Measurements from ENCODE around the gene RSPH1. TPM values are rescaled to one million over a fixed set of nuclear protein-coding genes. Genes with fewer than 3 reads are reported as not detected.

RSPH1 gene
- total RNA-seq, 1 experiment from 2014 or later, result 0.51 TPM

DNA sequence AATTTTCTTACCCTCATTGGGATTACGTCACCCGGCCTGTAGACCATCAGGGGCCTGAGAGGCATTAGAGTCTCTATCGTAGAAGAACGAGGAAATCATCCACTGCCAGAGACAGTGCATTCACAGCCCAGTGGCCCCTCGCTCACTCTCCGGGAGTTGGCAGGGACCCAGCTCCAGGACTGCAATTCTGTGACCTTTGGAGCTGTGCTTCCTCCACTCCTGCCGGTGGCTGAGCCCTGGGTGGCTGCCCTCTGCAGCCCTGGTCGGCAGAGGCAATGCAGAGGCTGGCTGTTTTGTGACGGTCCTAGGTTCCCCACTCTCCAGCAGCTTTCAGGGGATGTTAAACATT lies 30.3 kb upstream of the RSPH1 start:
- ChIA-PET CTCF (no interaction called here), POLR2A (interaction anchor here (0.7 to 1.9 kb wide), 2 partner anchors 12 to 63 kb away, joined by 3 to 5 read pairs; no protein-coding TSS in a partner anchor)
- Mint-ChIP-seq H3K4me1 (ENCODE audit: insufficient read depth, unreplicated experiment) (no peaks in the 10 kb centered on the region), H3K36me3 (ENCODE audit: insufficient read depth, unreplicated experiment) (no peaks in the 10 kb centered on the region), H3K9me3 (ENCODE audit: unreplicated experiment) (no peaks in the 10 kb centered on the region), H3K4me3 (ENCODE audit: unreplicated experiment) (no peak overlapping the region), H3K27ac (ENCODE audit: low read depth, unreplicated experiment) (no peak overlapping the region), H3K27me3 (ENCODE audit: insufficient read depth, unreplicated experiment) (no peaks in the 10 kb centered on the region)
- TF ChIP-seq, protein P1, sequence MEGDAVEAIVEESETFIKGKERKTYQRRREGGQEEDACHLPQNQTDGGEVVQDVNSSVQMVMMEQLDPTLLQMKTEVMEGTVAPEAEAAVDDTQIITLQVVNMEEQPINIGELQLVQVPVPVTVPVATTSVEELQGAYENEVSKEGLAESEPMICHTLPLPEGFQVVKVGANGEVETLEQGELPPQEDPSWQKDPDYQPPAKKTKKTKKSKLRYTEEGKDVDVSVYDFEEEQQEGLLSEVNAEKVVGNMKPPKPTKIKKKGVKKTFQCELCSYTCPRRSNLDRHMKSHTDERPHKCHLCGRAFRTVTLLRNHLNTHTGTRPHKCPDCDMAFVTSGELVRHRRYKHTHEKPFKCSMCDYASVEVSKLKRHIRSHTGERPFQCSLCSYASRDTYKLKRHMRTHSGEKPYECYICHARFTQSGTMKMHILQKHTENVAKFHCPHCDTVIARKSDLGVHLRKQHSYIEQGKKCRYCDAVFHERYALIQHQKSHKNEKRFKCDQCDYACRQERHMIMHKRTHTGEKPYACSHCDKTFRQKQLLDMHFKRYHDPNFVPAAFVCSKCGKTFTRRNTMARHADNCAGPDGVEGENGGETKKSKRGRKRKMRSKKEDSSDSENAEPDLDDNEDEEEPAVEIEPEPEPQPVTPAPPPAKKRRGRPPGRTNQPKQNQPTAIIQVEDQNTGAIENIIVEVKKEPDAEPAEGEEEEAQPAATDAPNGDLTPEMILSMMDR (IDR thresholded peaks at IDR 0.05; ENCODE audit: unreplicated experiment), result no peak
- no TSS peak for BruUV-seq (replicated peaks)
- intact Hi-C loops (cut with micrococcal nuclease), result no loop called here
- no peak for DNase-seq (ENCODE audit: unreplicated experiment)

DNA sequence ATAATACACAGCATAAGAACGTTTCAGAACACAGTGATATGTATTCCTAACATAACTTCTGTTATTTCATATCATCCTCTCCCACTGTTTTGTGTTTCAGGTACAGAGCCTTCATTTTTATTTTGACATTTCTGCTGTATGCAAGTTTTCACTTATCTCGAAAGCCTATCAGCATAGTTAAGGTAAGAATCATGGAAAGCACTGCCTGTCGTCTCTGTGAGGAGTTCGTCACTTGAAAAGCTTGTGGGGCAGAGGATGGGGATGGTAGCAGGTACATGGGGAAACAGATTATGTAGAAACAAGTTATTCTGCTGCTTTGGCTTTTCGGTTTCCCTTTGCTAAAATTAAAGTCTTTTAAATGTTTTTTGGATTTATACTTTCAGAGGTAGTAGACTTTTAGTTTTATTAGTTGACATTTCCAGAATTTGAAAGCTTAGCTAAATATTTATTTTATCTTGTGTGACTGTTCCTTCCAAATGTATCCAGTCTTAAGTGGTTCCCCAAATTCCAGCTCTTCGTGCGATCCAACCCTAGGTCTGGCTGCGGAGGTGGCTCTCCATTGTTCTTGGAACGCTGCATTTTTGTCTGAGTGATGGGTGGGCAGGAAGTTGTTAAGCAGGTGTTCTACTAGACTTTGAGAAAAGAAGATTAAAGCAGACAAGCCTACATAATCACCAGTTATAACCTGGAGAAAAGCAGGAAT lies 29.8 kb upstream of the RSPH1 start:
- no peak overlapping the region for H3K27ac Mint-ChIP-seq (ENCODE audit: low read depth, unreplicated experiment)
- TF ChIP-seq, protein P1 (IDR thresholded peaks at IDR 0.05; ENCODE audit: unreplicated experiment), result no peak
- no peaks in the 10 kb centered on the region for H3K27me3 Mint-ChIP-seq (ENCODE audit: insufficient read depth, unreplicated experiment)
- intact Hi-C loops (cut with micrococcal nuclease), result no loop called here
- H3K4me1 Mint-ChIP-seq (ENCODE audit: insufficient read depth, unreplicated experiment), result no peaks in the 10 kb centered on the region
- ChIA-PET POLR2A (no interaction called here), CTCF (no interaction called here)
- H3K9me3 Mint-ChIP-seq (ENCODE audit: unreplicated experiment), result no peaks in the 10 kb centered on the region
- no peak for DNase-seq (ENCODE audit: unreplicated experiment)
- no peak overlapping the region for H3K4me3 Mint-ChIP-seq (ENCODE audit: unreplicated experiment)
- no peaks in the 10 kb centered on the region for H3K36me3 Mint-ChIP-seq (ENCODE audit: insufficient read depth, unreplicated experiment)
- BruUV-seq (replicated peaks), result no TSS peak

DNA sequence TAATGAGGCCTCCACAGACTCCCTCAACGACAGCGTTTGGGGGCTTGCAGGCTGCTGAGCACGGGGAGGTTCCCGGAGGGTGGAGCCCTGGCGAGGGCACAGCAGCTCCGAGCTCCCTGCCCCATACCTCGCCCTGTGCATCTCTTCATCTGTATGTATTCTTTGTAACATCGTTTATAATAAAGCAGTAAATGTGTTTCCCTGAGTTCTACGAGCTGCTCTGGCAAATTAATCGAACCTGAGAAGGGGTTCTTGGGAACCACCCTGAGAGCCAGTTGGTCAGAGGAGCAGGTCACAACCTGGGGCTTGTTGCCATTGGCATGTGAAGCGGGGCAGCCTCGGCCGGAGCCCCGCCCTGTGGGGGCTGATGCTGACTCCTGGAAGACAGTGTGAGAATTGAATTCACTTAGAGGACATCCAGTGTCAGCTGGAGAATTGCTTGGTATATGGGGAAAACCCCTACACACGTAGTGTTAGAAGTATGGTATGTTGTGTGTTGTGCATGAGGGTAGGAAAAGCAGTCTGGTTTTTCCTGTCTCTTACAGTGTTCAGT lies 29.1 kb upstream of the RSPH1 start:
- TF ChIP-seq, protein P1 (IDR thresholded peaks at IDR 0.05; ENCODE audit: unreplicated experiment), result no peak
- no peaks in the 10 kb centered on the region for H3K9me3 Mint-ChIP-seq (ENCODE audit: unreplicated experiment)
- H3K27me3 Mint-ChIP-seq (ENCODE audit: insufficient read depth, unreplicated experiment), result no peaks in the 10 kb centered on the region
- ChIA-PET CTCF (no interaction called here), POLR2A (interaction anchor here (0.6 kb wide), 1 partner anchor 25 kb away, joined by 3 read pairs; no protein-coding TSS in a partner anchor)
- intact Hi-C loops (cut with micrococcal nuclease), result no loop called here
- H3K4me1 Mint-ChIP-seq (ENCODE audit: insufficient read depth, unreplicated experiment), result no peaks in the 10 kb centered on the region
- H3K27ac Mint-ChIP-seq (ENCODE audit: low read depth, unreplicated experiment), result no peak overlapping the region
- no peak for DNase-seq (ENCODE audit: unreplicated experiment)
- H3K4me3 Mint-ChIP-seq (ENCODE audit: unreplicated experiment), result no peak overlapping the region
- BruUV-seq (replicated peaks), result no TSS peak
- no peaks in the 10 kb centered on the region for H3K36me3 Mint-ChIP-seq (ENCODE audit: insufficient read depth, unreplicated experiment)

DNA sequence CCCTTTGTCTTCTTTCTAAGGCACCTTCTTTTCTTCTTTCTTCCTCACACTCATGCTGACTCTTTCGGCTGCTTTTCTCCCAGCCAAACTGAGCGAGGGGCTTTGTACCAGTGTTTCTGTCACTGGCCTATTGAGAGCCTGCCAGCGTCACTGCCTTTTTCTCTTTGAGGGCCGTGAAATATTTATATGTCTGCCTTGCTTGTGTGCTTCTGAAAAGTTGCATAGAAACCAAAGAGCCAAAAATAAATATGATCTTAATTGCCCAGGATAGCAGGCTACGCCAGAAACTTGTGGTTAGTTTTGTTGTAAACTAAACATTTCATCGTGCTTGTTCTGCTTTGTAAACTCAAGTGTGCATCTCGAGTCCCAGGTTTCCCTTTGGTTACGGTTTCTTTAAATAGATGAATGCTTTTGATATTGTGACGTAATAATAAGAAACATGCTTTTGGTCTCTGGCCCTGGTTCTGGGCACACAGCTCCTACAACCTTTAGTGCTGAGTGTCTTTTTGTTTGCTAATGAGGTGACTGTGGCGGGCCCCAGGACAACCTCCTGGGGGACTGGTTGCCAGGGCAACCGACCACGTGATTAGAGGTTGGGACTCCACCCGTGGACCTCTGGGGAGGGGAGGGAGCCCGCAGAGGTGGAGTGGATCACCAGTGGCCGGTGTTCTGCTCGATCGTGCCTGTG lies 28.5 kb upstream of the RSPH1 start:
- no peak for DNase-seq (ENCODE audit: unreplicated experiment)
- H3K4me3 Mint-ChIP-seq (ENCODE audit: unreplicated experiment), result no peak overlapping the region
- H3K36me3 Mint-ChIP-seq (ENCODE audit: insufficient read depth, unreplicated experiment), result no peaks in the 10 kb centered on the region
- no TSS peak for BruUV-seq (replicated peaks)
- H3K9me3 Mint-ChIP-seq (ENCODE audit: unreplicated experiment), result no peaks in the 10 kb centered on the region
- POLR2A ChIA-PET, result interaction anchor here (0.6 to 1.1 kb wide), 3 partner anchors 10 to 24 kb away, joined by 3 to 4 read pairs (median 3); no protein-coding TSS in a partner anchor
- no peaks in the 10 kb centered on the region for H3K4me1 Mint-ChIP-seq (ENCODE audit: insufficient read depth, unreplicated experiment)
- CTCF ChIA-PET, result interaction anchor here (0.7 kb wide), 1 partner anchor 280 kb away, joined by 3 read pairs; no protein-coding TSS in a partner anchor
- intact Hi-C loops (cut with micrococcal nuclease), result no loop called here
- no peak overlapping the region for H3K27ac Mint-ChIP-seq (ENCODE audit: low read depth, unreplicated experiment)
- TF ChIP-seq, protein P1 (IDR thresholded peaks at IDR 0.05; ENCODE audit: unreplicated experiment), result no peak
- no peaks in the 10 kb centered on the region for H3K27me3 Mint-ChIP-seq (ENCODE audit: insufficient read depth, unreplicated experiment)
